SK-N-SH (cell line): ENCODE results near the gene CDH7. TPM values are rescaled to one million over a fixed set of nuclear protein-coding genes. Genes with fewer than 3 reads are reported as not detected.

Experiments
- CTCF ChIA-PET: fragments of 300-600, 350-600 bp; formaldehyde crosslinking; extraction: SDS; loops from one replicate; lab custom pipeline; 2021; lab: Yijun Ruan, JAX
- POLR2A ChIA-PET: fragments of 350-600 bp; sonication (Branson Sonifier 250); formaldehyde crosslinking; extraction: SDS; loops from one replicate; lab custom pipeline; 2020; ENCODE audit warnings: antibody characterized with exemption, inconsistent platforms; lab: Yijun Ruan, JAX
- DNase-seq: peaks from one replicate; pipeline ENCODE4 v3.0.0; 2012
- H2AFZ ChIP-seq: fragments of 200-600 bp; sonication (generic); 2 replicates; pipeline ENCODE4 v1.8.1; 2016; ENCODE audit warnings: antibody characterized with exemption, mild to moderate bottlenecking, low read depth
- H3F3A ChIP-seq: fragments of 200-600 bp; sonication (generic); replicated peaks from 2 replicates; pipeline ENCODE3; 2016; ENCODE audit warnings: antibody characterized with exemption, mild to moderate bottlenecking; ENCODE audit not compliant: insufficient read depth
- H3K27ac ChIP-seq, 2 experiments: fragments of 200-500 bp in 1 of 2; fragments of 200-600 bp in 1 of 2; sonication (Bioruptor generic) in 1 of 2; sonication (generic), shearing (Covaris generic) in 1 of 2; 2 replicates each; pipeline versions ENCODE4 v1.5.1 to v1.6.1; 2014 to 2016; ENCODE audit warnings: low read depth in 2 of 2, inconsistent platforms in 1 of 2, low read length in 1 of 2, mild to moderate bottlenecking in 1 of 2, mixed read lengths in 1 of 2
- H3K27me3 ChIP-seq: fragments of 200-600 bp; sonication (generic), shearing (Covaris generic); 2 replicates; pipeline ENCODE4 v1.6.1; 2016; ENCODE audit warnings: mixed run types; ENCODE audit not compliant: insufficient read depth
- H3K36me3 ChIP-seq, 2 experiments: fragments of 200-500 bp in 1 of 2; fragments of 200-600 bp in 1 of 2; sonication (Bioruptor generic) in 1 of 2; sonication (generic) in 1 of 2; replicated peaks in 1 of 2; 2 replicates each; pipeline versions ENCODE3 to v1.5.1; 2014 to 2016; ENCODE audit warnings: low read length in 1 of 2, mild to moderate bottlenecking in 1 of 2; ENCODE audit not compliant: insufficient read depth in 2 of 2, control insufficient read depth in 1 of 2
- H3K4me1 ChIP-seq, 2 experiments: fragments of 200-500 bp in 1 of 2; fragments of 200-600 bp in 1 of 2; sonication (Bioruptor generic) in 1 of 2; sonication (generic), shearing (Covaris generic) in 1 of 2; 2 replicates each; pipeline versions ENCODE4 v1.5.1 to v1.6.1; 2014 to 2016; ENCODE audit warnings: low read depth in 1 of 2, low read length in 1 of 2, mixed run types in 1 of 2; ENCODE audit not compliant: insufficient read depth in 2 of 2, control insufficient read depth in 1 of 2
- H3K4me2 ChIP-seq: fragments of 200-600 bp; sonication (generic), shearing (Covaris generic); 2 replicates; pipeline ENCODE4 v1.6.1; 2017; ENCODE audit warnings: mixed run types
- H3K4me3 ChIP-seq, 2 experiments: fragments of 200-500 bp in 1 of 2; fragments of 200-600 bp in 1 of 2; sonication (Bioruptor generic) in 1 of 2; sonication (generic), shearing (Covaris generic) in 1 of 2; 2 replicates each; pipeline versions ENCODE4 v1.5.1 to v1.8.1; 2014 to 2016; ENCODE audit warnings: low read depth in 2 of 2, inconsistent platforms in 1 of 2, low read length in 1 of 2, mild to moderate bottlenecking in 1 of 2, mixed read lengths in 1 of 2, moderate library complexity in 1 of 2
- H3K79me2 ChIP-seq: fragments of 200-600 bp; sonication (generic); 2 replicates; pipeline ENCODE4 v1.8.1; 2017; ENCODE audit warnings: mild to moderate bottlenecking; ENCODE audit not compliant: insufficient read depth
- H3K9ac ChIP-seq: fragments of 200-600 bp; sonication (generic); 2 replicates; pipeline ENCODE4 v1.6.1; 2017; ENCODE audit warnings: mixed run types
- H3K9me2 ChIP-seq: fragments of 200-600 bp; sonication (generic); 2 replicates; pipeline ENCODE4 v1.6.1; 2017; ENCODE audit warnings: mixed run types
- H3K9me3 ChIP-seq: fragments of 200-600 bp; sonication (generic); 2 replicates; pipeline ENCODE4 v1.6.1; 2017; ENCODE audit warnings: mixed run types, mild to moderate bottlenecking, moderate library complexity
- H4K20me1 ChIP-seq: fragments of 200-600 bp; sonication (generic); 2 replicates; pipeline ENCODE4 v1.6.1; 2017; ENCODE audit warnings: mild to moderate bottlenecking, mixed run types; ENCODE audit not compliant: insufficient read depth
- FOXJ3 ChIP-seq: sonication (generic); formaldehyde crosslinking; IDR thresholded peaks from 2 replicates; pipeline ENCODE4 v1.5.1; 2020; ENCODE audit warnings: mild to moderate bottlenecking, missing genetic modification reagents
- MAX ChIP-seq: IDR thresholded peaks from 2 replicates; pipeline ENCODE4 v1.4.0; 2012; ENCODE audit warnings: low read depth
- MEF2A ChIP-seq: IDR thresholded peaks from 2 replicates; pipeline ENCODE4 v1.4.0; 2012; ENCODE audit warnings: low read depth, borderline replicate concordance
- MXI1 ChIP-seq: IDR thresholded peaks from 2 replicates; pipeline ENCODE4 v1.6.1; 2012; ENCODE audit warnings: mild to moderate bottlenecking, low read depth, low read length, improper control_type of control experiment
- NFIC ChIP-seq: IDR thresholded peaks from 2 replicates; pipeline ENCODE4 v1.4.0; 2012; ENCODE audit warnings: borderline replicate concordance
- POLR2AphosphoS5 ChIP-seq: IDR thresholded peaks from 2 replicates; pipeline ENCODE4 v1.6.1; 2012; ENCODE audit warnings: low read depth, low read length
- SIN3A ChIP-seq: IDR thresholded peaks from 2 replicates; pipeline ENCODE4 v1.6.1; 2012; ENCODE audit warnings: low read depth, mild to moderate bottlenecking, low read length, moderate library complexity, borderline replicate concordance
- SMC3 ChIP-seq: IDR thresholded peaks from 2 replicates; pipeline ENCODE4 v1.6.1; 2012; ENCODE audit warnings: low read depth, low read length, improper control_type of control experiment
- TAF1 ChIP-seq: IDR thresholded peaks from 2 replicates; pipeline ENCODE4 v1.6.1; 2012; ENCODE audit warnings: low read depth, mild to moderate bottlenecking, low read length, moderate library complexity, borderline replicate concordance
- TCF12 ChIP-seq: IDR thresholded peaks from 2 replicates; pipeline ENCODE4 v1.4.0; 2012
- USF1 ChIP-seq: IDR thresholded peaks from 2 replicates; pipeline ENCODE4 v1.4.0; 2012; ENCODE audit warnings: low read depth, borderline replicate concordance
- WGBS: methylation state at CpG from one replicate; pipeline ENCODE4 v1.1.6; 2017; ENCODE audit warnings: low lambda C conversion rate; 5-methylcytosine and 5-hydroxymethylcytosine counted together
- polyA plus RNA-seq, 3 experiments: library from polyadenylated mRNA; depleted of rRNA; stranded (reverse); fragments of >200 nt; gene quantifications; 2 replicates each; pipeline ENCODE4 v1.2.3, GENCODE V29; 2012

CDH7 gene
- polyA plus RNA-seq, 1 of the 3 experiments (the other 2 are of a cell fraction), result not detected

- Histone ChIP-seq H2AFZ (no peak overlapping the region), H3K79me2 (no peaks in the 10 kb centered on the region), H4K20me1 (no peaks in the 10 kb centered on the region), H3K9me3 (no peaks in the 10 kb centered on the region), H3K4me3 (no peak overlapping the region; a peak in 1 of 4 replicates), H3K27ac (no peak overlapping the region), H3K36me3 (no peaks in the 10 kb centered on the region), H3K9me2 (no peaks in the 10 kb centered on the region), H3K9ac (no peak overlapping the region), H3K27me3 (no peaks in the 10 kb centered on the region), H3F3A (no peaks in the 10 kb centered on the region), H3K4me1 (peaks cover 0 to 5% of the 10 kb centered on the region in 2 experiments; a peak in 1 of 4 replicates), H3K4me2 (no peak overlapping the region)
- no peak for TF ChIP-seq TCF12
- no peak for TF ChIP-seq MXI1
- no peak for TF ChIP-seq SIN3A
- TF ChIP-seq MAX, result no peak
- no peak for TF ChIP-seq NFIC
- no peak for TF ChIP-seq SMC3
- no peak for TF ChIP-seq USF1
- no peak for TF ChIP-seq TAF1
- TF ChIP-seq POLR2AphosphoS5, result no peak
- no peak for DNase-seq
- WGBS, result 33% methylated on average over 8 of the region's 8 CpGs
- CTCF ChIA-PET, result interaction anchor here (1.4 kb wide), 1 partner anchor 746 kb away, joined by 3 read pairs; no protein-coding TSS in a partner anchor
- POLR2A ChIA-PET, result no interaction called here
These were observed 971 bp upstream of the CDH7 start for GRCh38 chr18:65749841-65750240.

GRCh38 chr18:65751155-65752085 is 608 bp downstream of the CDH7 start:
- H3K4me1 ChIP-seq, result peaks cover 0 to 5% of the 10 kb centered on the region in 2 experiments; a peak in 2 of 4 replicates
- TF ChIP-seq FOXJ3 (CRISPR knock-in tag), result peak; percentile 17; the same call in 1 of the 2 replicates
- TF ChIP-seq MEF2A, result no peak
- H3K36me3 ChIP-seq, result no peaks in the 10 kb centered on the region
- ChIA-PET POLR2A (no interaction called here), CTCF (interaction anchor here (1.1 to 3.3 kb wide), 5 partner anchors 8 to 745 kb away, joined by 3 to 27 read pairs (median 14); no protein-coding TSS in a partner anchor)
- H3K27ac ChIP-seq, result no peak overlapping the region
- DNase-seq, result no peak
- H4K20me1 ChIP-seq, result no peaks in the 10 kb centered on the region
- no peaks in the 10 kb centered on the region for H3K9me2 ChIP-seq
- no peak overlapping the region for H3K9ac ChIP-seq
- no peaks in the 10 kb centered on the region for H3K27me3 ChIP-seq
- WGBS, result 38% methylated on average over 24 of the region's 42 CpGs
- peak overlapping the region; percentile 60; the same call in 1 of the 2 replicates for H3K4me2 ChIP-seq
- peak overlapping the region in 1 of 2 experiments; percentile 42; a peak in 2 of 4 replicates for H3K4me3 ChIP-seq
- H3K79me2 ChIP-seq, result no peaks in the 10 kb centered on the region; the same call in 1 of the 2 replicates
- no peaks in the 10 kb centered on the region for H3F3A ChIP-seq
- H2AFZ ChIP-seq, result no peak overlapping the region
- no peaks in the 10 kb centered on the region for H3K9me3 ChIP-seq
